Umbilical cord (tissue), 2 donors: ENCODE measurements around the gene BPNT1. TPM values are rescaled to one million over a fixed set of nuclear protein-coding genes. Genes with fewer than 3 reads are reported as not detected.
"Not testable (repeated sequence)": the region's sequence is repeated elsewhere in the genome, so short reads cannot be mapped to it uniquely, and the experiment has no call there.

ENCODE experiments used
- DNase-seq: peaks from one replicate; pipeline ENCODE4 v3.0.0-alpha.2; 2015; ENCODE audit warnings: low spot score
- total RNA-seq: library from RNA; depleted of rRNA; stranded (reverse); fragments of >200 nt; gene quantifications from one replicate; pipeline ENCODE4 v1.2.3, GENCODE V29; 2014; ENCODE audit warnings: low replicate concordance; ENCODE audit not compliant: insufficient read depth

The BPNT1 gene
- total RNA-seq, 1 donor from 2014 or later = 11.6 TPM

GRCh38 chr1:220084460-220084859 is 5.1 kb downstream of the BPNT1 start:
- no peak for DNase-seq

- DNase-seq = no peak
Measured at GRCh38 chr1:220077887-220078286, 11.7 kb downstream of the BPNT1 start.

GRCh38 chr1:220076861-220077762 is 12.5 kb downstream of the BPNT1 start:
- DNase-seq = no peak

- DNase-seq = no peak
Measured at GRCh38 chr1:220067269-220068204, 22.1 kb downstream of the BPNT1 start.

GRCh38 chr1:220062629-220063028 is 27.0 kb downstream of the BPNT1 start:
- no peak for DNase-seq

GRCh38 chr1:220060876-220061275 is 28.7 kb downstream of the BPNT1 start:
- no peak for DNase-seq

- no peak for DNase-seq
Measured at GRCh38 chr1:220056374-220056773, 33.2 kb downstream of the BPNT1 start.

DNA sequence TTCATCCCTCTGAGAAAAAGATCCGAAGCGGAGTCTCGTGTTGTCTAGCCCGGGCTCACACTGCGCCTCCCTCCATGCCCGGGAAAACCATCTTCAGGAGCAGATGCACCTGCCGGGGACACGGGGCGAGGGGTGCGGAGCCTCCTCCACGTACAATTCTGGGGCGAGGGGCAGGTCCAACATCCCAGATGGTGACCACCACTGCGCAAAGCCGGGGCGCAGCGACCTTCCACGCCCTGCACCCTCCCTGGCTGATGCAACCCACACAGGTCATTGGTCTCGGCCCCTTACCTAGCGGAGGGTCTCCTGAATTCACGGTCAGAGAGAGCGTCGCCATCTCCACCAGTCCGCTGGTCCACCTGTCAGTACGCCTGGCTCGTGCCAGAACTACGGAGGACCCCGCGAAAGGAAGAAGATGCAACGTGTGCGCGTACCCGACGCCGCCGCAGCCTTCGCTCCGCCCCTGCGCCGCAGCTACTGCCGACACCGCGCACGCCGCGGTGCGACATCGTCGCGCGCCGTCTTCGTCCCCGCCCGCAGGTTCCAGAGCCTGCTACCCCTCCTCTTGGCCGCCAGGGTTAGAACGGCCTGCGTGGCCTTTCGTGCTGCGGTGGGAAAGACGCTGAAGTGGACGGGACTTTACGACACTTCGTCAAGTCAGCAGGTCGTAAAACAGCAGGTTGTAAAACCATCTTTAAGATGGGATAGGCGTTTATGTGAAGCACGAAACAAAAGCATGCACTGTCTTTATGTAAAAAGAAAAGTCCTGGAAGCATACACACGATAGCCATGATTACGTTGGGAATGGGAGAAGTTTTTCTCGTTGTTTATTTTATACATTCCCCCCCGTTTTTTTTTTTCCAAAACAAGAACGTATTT is 43.3 kb downstream of the BPNT1 start, which contains the start of gene EPRS1:
Gene EPRS1, minus strand, starts transcription at position 454 of the 879 bp plus-strand sequence. Its CDS starts 117 bp downstream, at position 337.
- DNase-seq = peak; percentile 98

GRCh38 chr1:220045356-220046051 is 44.1 kb downstream of the BPNT1 start:
- DNase-seq = peak; percentile 43

DNA sequence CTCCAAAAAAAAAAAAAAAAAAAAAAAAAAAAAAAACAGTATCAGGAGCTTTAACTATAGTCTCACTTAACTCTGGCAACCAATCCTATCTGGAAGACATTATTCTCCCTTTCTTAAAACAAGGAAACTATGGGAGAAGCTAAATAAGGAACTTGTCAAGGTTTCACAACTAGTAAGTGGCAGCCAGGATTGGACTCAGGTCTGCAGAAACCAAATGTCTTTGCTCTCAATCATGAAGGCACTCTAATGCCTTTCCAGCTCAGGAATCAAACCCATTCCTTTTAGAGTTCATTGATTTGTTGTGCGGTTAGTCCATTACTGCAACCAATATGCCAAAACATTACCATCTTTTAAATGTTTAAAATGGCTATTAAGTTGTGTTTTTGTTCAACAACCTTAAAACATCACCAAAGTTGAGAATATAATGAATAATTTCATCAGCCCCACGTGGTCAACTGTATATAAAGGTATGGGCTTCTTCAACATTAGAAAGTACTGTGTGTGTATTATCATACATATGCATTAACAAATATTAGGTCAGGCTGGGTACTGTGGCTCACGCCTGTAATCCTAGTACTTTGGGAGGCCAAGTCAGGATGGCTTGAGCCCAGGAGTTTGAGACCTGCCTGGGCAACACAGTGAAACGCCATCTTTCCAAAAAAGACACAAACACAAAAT is 44.8 kb downstream of the BPNT1 start:
- no peak for DNase-seq

GRCh38 chr1:220043646-220044045 is 45.9 kb downstream of the BPNT1 start:
- DNase-seq = no peak

GRCh38 chr1:220040028-220040596 is 49.5 kb downstream of the BPNT1 start:
- no peak for DNase-seq

- no peak for DNase-seq
Measured at GRCh38 chr1:220038640-220039039, 50.9 kb downstream of the BPNT1 start.

GRCh38 chr1:220037810-220038209 is 51.8 kb downstream of the BPNT1 start:
- DNase-seq = not testable (repeated sequence)

DNA sequence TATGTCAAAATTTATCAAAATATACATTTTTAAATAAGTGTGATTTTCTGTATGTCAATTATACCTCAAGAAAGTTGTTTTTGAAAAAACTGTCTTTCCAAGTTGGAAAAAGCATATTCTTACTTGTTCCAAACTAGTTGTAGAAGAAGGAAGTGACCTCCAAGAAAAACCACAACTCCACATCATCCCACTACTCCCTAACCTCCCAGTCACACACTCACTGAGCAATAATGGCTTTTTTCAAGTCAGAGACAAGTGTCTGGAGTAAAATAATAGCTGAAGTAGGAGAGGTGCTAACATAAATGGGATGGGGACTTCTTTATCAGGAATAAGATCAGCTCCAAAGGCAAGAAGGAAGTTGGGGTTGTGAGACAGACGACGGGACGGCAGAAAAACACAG is 56.7 kb downstream of the BPNT1 start:
- DNase-seq = no peak

- DNase-seq = no peak
Measured at GRCh38 chr1:220031287-220031686, 58.3 kb downstream of the BPNT1 start.

DNA sequence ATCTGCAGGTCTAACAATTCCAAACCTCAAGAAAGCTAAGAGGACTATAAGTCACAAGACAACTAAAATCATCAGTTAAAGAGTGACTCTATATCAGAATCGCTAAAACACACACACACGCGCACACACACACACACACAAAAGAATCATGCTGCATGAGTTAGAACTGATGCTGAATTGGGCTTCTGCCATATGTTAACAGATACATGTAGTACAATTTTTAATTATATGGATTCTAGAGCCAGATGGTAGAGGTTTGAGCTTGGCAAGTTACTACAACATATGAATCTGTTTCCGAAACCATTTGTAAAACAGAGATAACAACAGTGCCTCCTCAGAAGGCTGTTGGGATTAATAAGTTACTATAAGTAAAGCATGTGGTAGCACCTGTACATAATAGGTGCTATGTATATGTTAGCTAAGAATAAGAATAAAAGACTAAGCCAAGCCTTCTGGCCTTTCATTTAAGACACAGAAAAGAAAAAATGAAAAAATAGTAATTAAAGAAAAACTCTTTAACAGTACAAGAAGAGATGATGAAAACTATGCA is 61.2 kb downstream of the BPNT1 start:
- no peak for DNase-seq

DNA sequence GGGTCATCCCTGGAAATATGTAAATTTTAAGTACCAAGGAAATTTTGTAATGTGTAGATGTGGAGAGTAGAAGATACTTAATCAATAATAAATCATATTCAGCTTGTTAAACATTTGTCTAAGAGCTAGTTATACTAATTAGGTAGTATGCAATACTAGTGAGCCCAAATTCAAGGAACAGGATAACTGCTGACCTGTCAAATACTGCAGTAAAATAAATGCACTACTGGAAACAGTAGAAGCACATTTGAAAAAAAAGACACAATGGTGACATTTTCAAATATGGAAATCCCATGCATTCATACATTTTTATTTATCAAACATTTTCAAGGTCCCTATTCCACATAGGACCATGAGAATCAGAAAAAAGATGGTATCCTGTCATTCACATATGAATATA is 70.5 kb downstream of the BPNT1 start:
- DNase-seq = no peak

GRCh38 chr1:220013497-220013896 is 76.1 kb downstream of the BPNT1 start:
- peak; percentile 29 for DNase-seq
